ENCODE results near the gene HIGD1A. TPM values are rescaled to one million over a fixed set of nuclear protein-coding genes. Genes with fewer than 3 reads are reported as not detected.

HIGD1A gene
- total RNA-seq, 1 donor from 2014 or later, result 266 TPM

DNA sequence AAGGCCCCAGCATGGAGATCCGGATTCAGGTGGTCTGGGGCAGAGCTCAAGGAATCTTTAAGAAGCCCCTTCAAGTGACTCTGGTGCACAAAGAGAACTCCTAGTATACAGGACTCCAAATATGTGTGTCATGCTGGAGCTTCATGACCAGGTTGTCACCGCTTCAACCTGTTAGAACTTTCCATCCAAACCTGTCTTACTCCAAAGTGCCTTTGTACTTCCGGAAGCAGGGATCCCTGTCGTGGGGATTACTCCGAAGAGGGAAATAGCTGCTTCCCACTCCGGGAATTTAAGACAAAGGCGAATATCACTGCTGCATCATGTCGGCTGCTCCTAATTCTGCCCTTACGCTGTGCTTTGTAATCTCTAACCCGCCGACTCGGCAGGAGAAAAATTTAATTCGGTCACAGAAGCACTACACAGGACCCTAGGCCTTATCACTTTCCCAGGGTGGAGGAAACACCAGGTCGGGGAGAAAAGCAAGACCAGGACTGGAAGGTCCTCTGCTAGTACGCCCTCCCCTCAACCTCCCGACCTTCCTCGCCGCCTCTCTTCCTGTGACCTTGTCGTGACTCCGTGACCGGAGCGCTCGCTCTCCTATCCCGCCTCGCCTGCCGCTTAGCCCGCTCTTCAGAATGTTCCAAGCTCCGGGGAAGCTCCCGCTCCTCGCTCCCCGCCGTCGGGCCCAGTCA lies 730 bp downstream of the HIGD1A start:
- DNase-seq (ENCODE audit: low spot score), result peak; percentile 77
- intact Hi-C loops (cut with DNase I), result no loop called here

- no peak for DNase-seq (ENCODE audit: low spot score)
- intact Hi-C loops (cut with DNase I), result no loop called here
Measured at GRCh38 chr3:42802876-42803413, 1.3 kb downstream of the HIGD1A start.

DNA sequence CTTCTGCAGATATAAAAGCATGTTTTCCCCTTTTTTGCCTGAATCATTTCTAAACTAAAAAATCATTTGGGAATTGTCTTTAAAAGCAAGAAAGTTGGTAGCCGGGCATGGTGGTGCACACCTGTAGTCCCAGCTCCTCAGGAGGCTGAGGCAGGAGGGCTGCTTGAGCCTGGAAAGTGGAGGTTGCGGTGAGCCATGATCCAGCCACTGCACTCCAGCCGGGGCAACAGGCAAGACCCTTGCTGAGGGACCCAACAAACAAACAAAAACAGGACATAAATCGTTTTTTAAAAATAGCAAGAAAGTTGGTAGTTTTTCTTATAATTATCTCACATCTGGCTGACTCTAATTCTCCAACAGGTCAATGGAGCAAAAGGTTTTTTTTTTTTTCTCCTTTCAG lies 2.5 kb downstream of the HIGD1A start:
- intact Hi-C loops (cut with DNase I), result no loop called here
- no peak for DNase-seq (ENCODE audit: low spot score)

- DNase-seq (ENCODE audit: low spot score), result no peak
- intact Hi-C loops (cut with DNase I), result no loop called here
Measured at GRCh38 chr3:42801048-42801620, 3.2 kb downstream of the HIGD1A start.

DNA sequence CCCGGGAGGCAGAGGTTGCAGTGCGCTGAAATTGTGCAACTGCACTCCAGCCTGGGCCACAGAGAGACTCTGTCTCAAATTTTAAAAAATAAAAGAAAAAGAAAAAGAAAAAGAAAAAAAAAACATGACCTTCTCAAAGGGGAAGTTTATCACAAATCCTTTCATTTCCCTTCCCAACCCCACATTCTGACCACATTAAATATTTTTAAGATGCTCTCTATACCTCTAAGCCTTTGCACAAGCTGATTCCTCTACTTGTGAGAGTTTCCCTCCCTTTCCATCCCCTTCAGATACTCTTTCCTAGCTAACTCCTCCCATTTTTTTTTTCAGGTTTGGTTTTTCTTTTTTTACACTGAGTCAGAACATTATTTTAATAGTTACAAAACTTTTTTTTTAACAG lies 4.0 kb downstream of the HIGD1A start:
- DNase-seq (ENCODE audit: low spot score), result no peak
- intact Hi-C loops (cut with DNase I), result no loop called here

- intact Hi-C loops (cut with DNase I), result no loop called here
Measured at GRCh38 chr3:42799376-42799775, 4.9 kb downstream of the HIGD1A start.

DNA sequence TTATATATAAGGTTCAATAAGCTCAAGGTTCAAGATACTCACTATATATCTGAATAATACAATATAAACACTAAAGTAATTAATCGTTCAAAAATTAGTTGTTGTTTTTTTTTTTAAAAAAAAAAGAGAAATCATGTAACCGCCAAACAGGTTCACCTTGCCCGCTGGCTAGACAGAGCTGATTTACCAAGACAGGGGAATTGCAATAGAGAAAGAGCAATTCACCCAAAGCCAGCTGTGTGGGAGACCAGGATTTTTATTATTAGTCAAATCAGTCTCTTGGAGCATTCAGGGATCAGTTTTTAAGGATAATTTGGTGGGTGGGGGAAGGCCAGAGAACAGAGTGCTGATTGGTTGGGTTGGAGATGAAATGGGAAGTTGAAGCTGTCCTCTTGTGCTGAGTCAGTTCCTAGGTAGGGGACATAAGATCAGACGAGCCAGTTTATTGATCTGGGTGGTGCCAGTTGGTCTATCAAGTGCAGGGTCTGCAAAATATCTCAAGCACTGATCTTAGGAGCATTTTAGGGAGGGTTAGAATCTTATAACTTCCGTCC lies 7.9 kb downstream of the HIGD1A start:
- intact Hi-C loops (cut with DNase I), result no loop called here
- DNase-seq (ENCODE audit: low spot score), result no peak

More at GRCh38 chr3:42799376-42799775, 4.9 kb downstream of the HIGD1A start:
- DNase-seq (ENCODE audit: low spot score), result no peak

- DNase-seq (ENCODE audit: low spot score), result no peak
- intact Hi-C loops (cut with DNase I), result no loop called here
Measured at GRCh38 chr3:42795621-42796181, 8.6 kb downstream of the HIGD1A start.

GRCh38 chr3:42790714-42791229 lies 13.5 kb downstream of the HIGD1A start:
- DNase-seq (ENCODE audit: low spot score), result no peak
- intact Hi-C loops (cut with DNase I), result no loop called here

DNA sequence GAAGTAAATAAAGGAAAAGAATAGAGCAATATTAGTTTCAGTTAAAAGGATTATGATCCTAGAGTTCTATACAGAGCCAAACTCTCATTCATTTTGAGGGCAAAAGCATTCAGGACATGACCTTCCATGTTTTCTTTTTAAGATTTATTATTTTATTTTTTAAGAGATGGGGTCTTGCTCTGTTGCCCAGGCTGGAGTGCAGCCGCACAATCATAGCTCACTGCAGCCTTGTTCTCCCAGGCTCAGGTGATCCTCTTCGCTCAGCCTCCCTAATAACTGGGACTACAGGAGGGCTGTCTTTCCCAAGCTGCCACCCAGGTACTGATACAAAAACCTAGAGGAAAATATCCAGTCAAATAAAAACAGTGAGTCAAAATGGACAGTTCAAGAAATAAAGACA lies 17.7 kb downstream of the HIGD1A start:
- intact Hi-C loops (cut with DNase I), result no loop called here
- DNase-seq (ENCODE audit: low spot score), result no peak

- DNase-seq (ENCODE audit: low spot score), result no peak
- intact Hi-C loops (cut with DNase I), result no loop called here
Measured at GRCh38 chr3:42786212-42786611, 18.1 kb downstream of the HIGD1A start.

DNA sequence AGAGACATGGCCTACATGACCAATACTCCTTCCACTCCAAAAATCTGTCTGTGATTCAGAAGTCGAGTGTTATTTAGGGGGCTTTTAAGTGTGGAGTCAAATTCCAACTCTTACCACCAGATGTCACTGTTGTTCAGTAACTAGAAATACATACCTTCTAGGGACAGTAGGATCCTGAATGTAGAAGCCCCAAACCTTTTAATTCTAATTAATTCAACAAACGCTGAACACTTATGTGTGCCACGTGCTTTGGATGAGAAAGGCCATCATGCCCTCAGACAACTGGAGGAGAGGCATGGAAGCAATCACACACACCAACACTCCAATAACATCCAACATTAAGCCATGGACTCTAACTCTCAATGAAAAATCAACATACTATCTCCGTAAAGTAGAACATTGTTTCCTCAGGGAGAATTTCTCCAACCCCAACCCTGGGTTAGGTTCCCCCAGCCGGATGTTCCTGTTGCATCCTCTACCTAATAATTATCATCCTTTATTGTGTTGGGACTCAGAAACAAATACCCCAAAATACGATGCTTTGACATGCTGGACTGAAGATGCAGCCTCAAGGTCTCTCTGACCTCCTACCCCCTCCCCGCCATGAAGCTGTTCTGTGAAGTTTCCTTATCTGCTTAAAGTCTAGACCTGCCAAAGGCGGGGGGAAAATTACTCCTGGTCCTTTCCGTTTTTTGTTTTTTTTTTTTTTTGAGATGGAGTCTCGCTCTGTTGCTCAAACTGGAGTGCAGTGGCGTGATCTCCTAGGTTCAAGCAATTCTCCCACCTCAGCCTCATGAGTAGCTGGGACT lies 23.2 kb downstream of the HIGD1A start:
- intact Hi-C loops (cut with DNase I), result loop anchor here (2.0 to 5.0 kb wide), 2 partner anchors 56 to 100 kb away; no protein-coding TSS in a partner anchor
- no peak for DNase-seq (ENCODE audit: low spot score)

- intact Hi-C loops (cut with DNase I), result loop anchor here (2.0 to 5.0 kb wide), 2 partner anchors 57 to 100 kb away; no protein-coding TSS in a partner anchor
Measured at GRCh38 chr3:42780398-42780797, 23.9 kb downstream of the HIGD1A start.

DNA sequence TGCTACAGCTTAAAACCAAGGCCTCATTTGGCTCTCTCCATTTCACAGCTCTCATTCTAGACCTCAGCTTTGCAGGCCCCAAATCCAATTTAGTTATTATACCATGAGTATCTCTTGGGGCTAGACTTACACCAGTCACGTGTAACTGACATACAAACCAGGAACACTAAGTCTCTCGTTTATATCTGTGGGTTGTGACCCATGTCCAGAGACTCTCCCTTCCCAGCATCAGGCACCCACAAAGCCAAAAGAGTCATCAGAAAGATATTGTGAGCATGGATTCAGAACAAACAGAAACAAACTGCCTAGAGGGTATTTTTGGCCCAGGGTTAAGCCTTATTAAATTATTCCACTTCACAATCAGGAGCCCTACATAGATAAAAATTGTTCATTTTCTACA lies 25.6 kb downstream of the HIGD1A start:
- intact Hi-C loops (cut with DNase I), result no loop called here
- no peak for DNase-seq (ENCODE audit: low spot score)

More at GRCh38 chr3:42780398-42780797, 23.9 kb downstream of the HIGD1A start:
- no peak for DNase-seq (ENCODE audit: low spot score)

- no peak for DNase-seq (ENCODE audit: low spot score)
- intact Hi-C loops (cut with DNase I), result no loop called here
Measured at GRCh38 chr3:42773409-42773751, 30.9 kb downstream of the HIGD1A start.

DNA sequence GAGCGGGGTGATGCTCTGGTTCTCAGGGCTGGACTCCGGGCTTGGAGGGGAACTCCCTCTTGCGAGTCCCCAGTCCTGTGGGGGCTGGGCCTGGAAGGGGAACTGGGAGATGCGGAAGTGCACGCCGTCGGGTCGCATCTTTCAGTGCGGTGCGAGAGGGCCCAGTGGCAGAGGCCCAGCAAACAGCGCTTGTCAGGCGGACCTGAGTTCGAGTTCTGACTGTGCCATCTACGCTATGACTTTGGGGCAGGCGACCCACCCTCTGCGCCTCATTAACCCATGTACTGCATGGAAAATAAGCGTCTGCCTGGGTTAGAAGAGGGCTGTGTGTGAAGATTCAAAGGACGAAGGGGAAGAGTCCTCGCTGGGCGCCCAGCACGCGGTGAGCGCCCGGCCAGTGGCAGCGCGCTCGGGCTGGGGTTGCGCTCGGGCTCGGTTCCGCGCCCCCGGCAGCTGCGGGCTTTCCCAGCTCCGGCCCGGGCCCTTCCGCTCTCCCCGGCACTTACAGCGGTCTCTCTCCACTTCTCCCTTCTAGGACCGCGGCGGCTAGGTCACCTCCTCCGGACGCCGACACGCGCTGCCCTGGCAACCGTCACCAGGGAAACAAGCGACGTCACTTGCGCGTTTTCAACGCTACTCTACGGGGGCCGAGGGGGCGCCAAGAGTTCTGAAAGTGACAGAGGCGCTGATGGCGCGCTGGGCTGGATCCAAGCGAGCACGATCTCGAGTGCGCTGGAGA lies 31.5 kb downstream of the HIGD1A start, which contains the start of gene CCDC13:
TSS of gene CCDC13 (minus strand) at position 584 of the 739 bp plus-strand sequence. CDS start 14,908 bp downstream, outside the sequence.
- intact Hi-C loops (cut with DNase I), result no loop called here

DNA sequence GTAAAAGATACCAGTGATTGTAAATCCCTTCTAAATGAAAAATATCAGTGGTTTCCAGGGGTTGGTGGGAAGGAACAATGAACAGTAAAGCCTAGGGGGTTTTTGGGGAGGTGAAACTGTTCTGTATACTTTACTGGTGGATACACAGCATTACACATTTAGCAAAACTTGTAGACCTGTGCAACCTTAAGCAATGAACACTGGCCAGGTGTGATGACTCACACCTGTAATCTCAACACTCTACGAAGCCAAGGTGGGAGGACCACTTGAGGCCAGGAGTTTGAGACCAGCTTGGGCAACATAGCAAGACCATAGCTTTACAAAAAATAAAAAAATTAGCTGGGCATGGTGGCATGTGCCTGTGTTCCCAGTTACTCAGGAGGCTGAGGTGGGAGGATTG lies 33.0 kb downstream of the HIGD1A start:
- intact Hi-C loops (cut with DNase I), result no loop called here
- no peak for DNase-seq (ENCODE audit: low spot score)

More for the DNA sequence above, 31.5 kb downstream of the HIGD1A start, which contains the start of gene CCDC13:
- DNase-seq (ENCODE audit: low spot score), result peak; percentile 99

- DNase-seq (ENCODE audit: low spot score), result no peak
- intact Hi-C loops (cut with DNase I), result no loop called here
Measured at GRCh38 chr3:42769477-42770131, 34.7 kb downstream of the HIGD1A start.

All from cardiac septum (tissue), 1 donor.